ACHN (cell line): ENCODE results near the gene FBXL12.

Experiments
- DNase-seq: peaks from one replicate; pipeline ENCODE4 v3.0.0-alpha.2; 2015
- in situ Hi-C: cut with HindIII; loops from 2 replicates; pipeline ENCODE4 v1.10.0; 2017; ENCODE audit warnings: low sequenced_read_pairs, low pct_ligation_motif_present, low pct_unique_long_range_greater_than_20kb

The FBXL12 gene

DNA sequence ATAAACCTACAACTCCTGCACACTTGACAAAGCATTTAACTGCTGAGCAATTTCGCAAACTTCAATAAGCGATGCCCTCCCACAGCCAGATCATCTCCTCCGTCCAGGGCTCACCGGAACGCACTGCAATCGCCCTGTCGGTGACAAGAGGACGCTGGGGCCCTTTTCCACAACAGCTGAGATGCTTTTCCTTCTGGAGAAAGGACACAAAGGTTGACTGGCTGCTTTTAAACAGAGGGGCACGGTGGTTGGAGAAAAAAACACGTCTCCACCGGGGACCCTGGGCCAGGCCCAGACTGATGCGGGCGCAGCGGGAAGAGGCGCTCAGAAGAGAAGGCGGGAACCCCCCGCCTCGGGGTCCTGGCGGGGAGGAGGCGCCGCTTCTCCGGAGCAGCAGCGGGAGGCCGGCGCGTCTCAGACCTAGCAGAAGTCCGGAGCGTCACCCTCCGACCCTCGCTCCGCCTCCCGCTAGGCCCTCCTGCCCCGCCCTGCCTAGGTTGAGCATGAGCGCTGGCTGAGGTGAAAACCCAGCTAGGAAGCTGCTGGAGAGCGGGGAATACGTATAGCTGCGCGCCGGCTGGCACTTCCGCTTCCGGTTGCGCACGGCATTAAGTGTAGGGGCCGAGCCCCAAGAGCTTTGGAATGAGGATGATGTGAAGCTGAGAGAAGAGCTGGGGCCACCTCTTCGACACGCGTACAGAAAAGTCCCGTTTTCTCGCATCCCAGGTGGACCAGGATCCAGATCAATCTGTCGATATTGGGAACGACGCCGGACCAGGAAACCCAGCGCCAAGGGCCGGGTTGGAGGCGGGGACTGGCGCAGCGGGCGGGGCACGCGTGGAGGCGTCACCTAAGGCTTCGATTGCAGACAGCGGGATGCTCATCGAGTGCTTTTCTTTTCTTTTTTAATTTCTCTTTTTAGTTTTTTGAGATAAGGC is 50.4 kb downstream of the FBXL12 start, which contains the start of gene ZNF846:
TSS of gene ZNF846 (minus strand) at position 564 of the 938 bp plus-strand sequence. CDS start 3,788 bp downstream, outside the sequence.
- peak; percentile 76 for DNase-seq
- in situ Hi-C loops = no loop called here
